HEK293T (cell line): ENCODE results near the gene ADGRA3.

ENCODE experiments used
- CTCF ChIA-PET: fragments of 350-600 bp; formaldehyde crosslinking; extraction: SDS; loops from one replicate; lab custom pipeline; 2021; ENCODE audit warnings: antibody characterized with exemption, inconsistent platforms; lab: Yijun Ruan, JAX
- POLR2A ChIA-PET: fragments of 350-600 bp; formaldehyde crosslinking; extraction: SDS; loops from one replicate; lab custom pipeline; 2020; ENCODE audit warnings: antibody characterized with exemption, inconsistent platforms; lab: Yijun Ruan, JAX
- DNase-seq: peaks from one replicate; pipeline ENCODE4 v3.0.0; 2012; ENCODE audit warnings: mixed read lengths; ENCODE audit errors: extremely low spot score
- ARNT ChIP-seq: fragments of 450-650 bp; IDR thresholded peaks from 2 replicates; pipeline ENCODE4 v1.6.1; 2017; ENCODE audit warnings: mild to moderate bottlenecking
- BHLHE40 ChIP-seq: fragments of 450-650 bp; IDR thresholded peaks from 2 replicates; pipeline ENCODE4 v1.6.1; 2016; ENCODE audit warnings: mild to moderate bottlenecking, moderate library complexity, borderline replicate concordance
- CTBP1 ChIP-seq: fragments of 450-650 bp; IDR thresholded peaks from 2 replicates; pipeline ENCODE4 v1.6.1; 2016; ENCODE audit warnings: borderline replicate concordance
- ELF4 ChIP-seq: fragments of 450-650 bp; IDR thresholded peaks from 2 replicates; pipeline ENCODE4 v1.6.1; 2017; ENCODE audit warnings: antibody characterized with exemption
- FOXA1 ChIP-seq: fragments of 450-650 bp; IDR thresholded peaks from 2 replicates; pipeline ENCODE4 v1.6.1; 2016; ENCODE audit warnings: mild to moderate bottlenecking
- FOXK2 ChIP-seq: fragments of 450-650 bp; IDR thresholded peaks from 2 replicates; pipeline ENCODE4 v1.6.1; 2016; ENCODE audit warnings: mild to moderate bottlenecking
- FOXM1 ChIP-seq: fragments of 450-650 bp; IDR thresholded peaks from 2 replicates; pipeline ENCODE4 v1.6.1; 2017; ENCODE audit warnings: mild to moderate bottlenecking, borderline replicate concordance
- HDGF ChIP-seq: fragments of 450-650 bp; IDR thresholded peaks from 2 replicates; pipeline ENCODE4 v1.6.1; 2017; ENCODE audit warnings: antibody characterized with exemption, borderline replicate concordance
- L3MBTL2 ChIP-seq: fragments of 450-650 bp; conservative IDR thresholded peaks from 2 replicates; pipeline ENCODE4 v1.6.1; 2016; ENCODE audit warnings: mild to moderate bottlenecking
- LEF1 ChIP-seq: fragments of 450-650 bp; IDR thresholded peaks from 2 replicates; pipeline ENCODE4 v1.6.1; 2017; ENCODE audit warnings: mild to moderate bottlenecking, borderline replicate concordance
- NFRKB ChIP-seq: fragments of 450-650 bp; IDR thresholded peaks from 2 replicates; pipeline ENCODE4 v1.6.1; 2016; ENCODE audit warnings: mild to moderate bottlenecking, moderate library complexity
- SP1 ChIP-seq: fragments of 450-650 bp; IDR thresholded peaks from 2 replicates; pipeline ENCODE4 v1.6.1; 2017
- SUZ12 ChIP-seq: fragments of 450-650 bp; IDR thresholded peaks from 2 replicates; pipeline ENCODE4 v1.6.1; 2016; ENCODE audit warnings: mild to moderate bottlenecking
- TARDBP ChIP-seq: fragments of 450-650 bp; IDR thresholded peaks from 2 replicates; pipeline ENCODE4 v1.6.1; 2016
- ZNF384 ChIP-seq: fragments of 450-650 bp; IDR thresholded peaks from 2 replicates; pipeline ENCODE4 v1.6.1; 2016
- TF ChIP-seq, protein P1 (sequence below): fragments of 450-650 bp; IDR thresholded peaks from 2 replicates; pipeline ENCODE4 v1.6.1; 2016

Gene ADGRA3

DNA sequence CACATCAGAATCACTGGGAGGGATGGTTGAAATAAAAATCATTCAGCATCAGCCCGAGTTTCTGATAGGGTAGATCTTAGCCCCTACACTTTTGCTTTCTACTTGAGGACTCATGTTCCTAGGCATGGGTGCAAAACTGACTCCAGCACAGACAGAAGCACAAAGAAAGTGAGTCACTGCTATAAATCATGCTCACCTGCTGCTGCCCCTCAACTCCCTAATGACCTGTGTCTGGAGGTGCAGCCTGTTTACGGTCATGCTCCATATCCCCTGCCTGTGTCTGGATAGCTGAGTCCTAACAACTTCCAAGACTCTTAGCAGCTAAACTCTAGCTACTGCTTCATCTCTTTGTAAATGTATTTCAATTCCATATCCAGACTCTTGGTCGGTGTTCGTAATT, 57.8 kb downstream of the ADGRA3 start:
- no peak for TF ChIP-seq FOXM1
- TF ChIP-seq, protein P1, sequence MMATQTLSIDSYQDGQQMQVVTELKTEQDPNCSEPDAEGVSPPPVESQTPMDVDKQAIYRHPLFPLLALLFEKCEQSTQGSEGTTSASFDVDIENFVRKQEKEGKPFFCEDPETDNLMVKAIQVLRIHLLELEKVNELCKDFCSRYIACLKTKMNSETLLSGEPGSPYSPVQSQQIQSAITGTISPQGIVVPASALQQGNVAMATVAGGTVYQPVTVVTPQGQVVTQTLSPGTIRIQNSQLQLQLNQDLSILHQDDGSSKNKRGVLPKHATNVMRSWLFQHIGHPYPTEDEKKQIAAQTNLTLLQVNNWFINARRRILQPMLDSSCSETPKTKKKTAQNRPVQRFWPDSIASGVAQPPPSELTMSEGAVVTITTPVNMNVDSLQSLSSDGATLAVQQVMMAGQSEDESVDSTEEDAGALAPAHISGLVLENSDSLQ = 0 out of 2 replicates have a peak, but pooled peaks have one; percentile 12
- CTCF ChIA-PET = interaction anchor here (0.7 kb wide), 1 partner anchor 77 kb away, joined by 4 read pairs; no protein-coding TSS in a partner anchor
- POLR2A ChIA-PET = no interaction called here
- no peak for DNase-seq

DNA sequence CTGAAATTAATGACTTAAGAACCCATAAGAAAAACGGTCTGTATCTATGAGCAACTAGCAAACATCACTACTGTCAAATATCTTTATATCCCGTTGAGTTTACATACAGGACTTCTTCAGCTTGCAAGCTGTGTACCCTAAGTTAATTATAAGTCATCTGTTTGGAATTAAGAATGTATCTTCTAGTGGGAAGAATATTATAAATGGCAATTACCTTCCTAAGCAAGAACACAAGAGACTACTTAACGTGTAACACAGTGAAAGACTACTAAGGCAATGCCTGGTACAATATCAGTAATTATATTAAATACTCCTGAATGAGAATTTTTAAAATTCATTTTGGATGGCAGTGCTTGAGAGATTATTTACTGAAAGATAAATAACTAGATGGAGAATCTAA, 58.5 kb downstream of the ADGRA3 start:
- POLR2A ChIA-PET = no interaction called here
- no peak for DNase-seq
- TF ChIP-seq ELF4 (no peak), FOXM1 (no peak)
- CTCF ChIA-PET = interaction anchor here (1.2 kb wide), 1 partner anchor 22 kb away, joined by 3 read pairs; no protein-coding TSS in a partner anchor

DNA sequence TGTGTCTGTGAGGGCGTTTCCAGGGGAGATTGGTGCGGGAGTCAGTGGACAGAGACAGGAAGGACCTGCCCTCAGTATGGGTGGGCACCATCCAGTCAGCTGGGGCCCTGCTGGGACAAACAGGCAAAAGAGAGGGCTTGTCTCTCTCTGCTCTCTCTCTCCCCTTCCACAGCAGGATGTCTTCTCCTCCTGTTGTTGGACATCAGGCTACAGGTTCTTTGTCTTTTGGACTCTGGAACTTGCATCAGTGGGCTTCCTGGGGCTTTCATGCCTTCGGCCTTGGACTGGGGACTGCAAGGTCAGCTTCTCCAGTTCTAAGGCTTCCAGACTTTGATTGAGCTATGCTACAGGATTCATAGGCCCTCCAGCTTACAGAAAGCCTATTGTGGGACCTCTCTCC, 59.6 kb downstream of the ADGRA3 start:
- DNase-seq = no peak
- TF ChIP-seq ELF4 (no peak), FOXK2 (no peak)
- ChIA-PET CTCF (interaction anchor here (1.2 kb wide), 1 partner anchor 21 kb away, joined by 3 read pairs; no protein-coding TSS in a partner anchor), POLR2A (no interaction called here)

DNA sequence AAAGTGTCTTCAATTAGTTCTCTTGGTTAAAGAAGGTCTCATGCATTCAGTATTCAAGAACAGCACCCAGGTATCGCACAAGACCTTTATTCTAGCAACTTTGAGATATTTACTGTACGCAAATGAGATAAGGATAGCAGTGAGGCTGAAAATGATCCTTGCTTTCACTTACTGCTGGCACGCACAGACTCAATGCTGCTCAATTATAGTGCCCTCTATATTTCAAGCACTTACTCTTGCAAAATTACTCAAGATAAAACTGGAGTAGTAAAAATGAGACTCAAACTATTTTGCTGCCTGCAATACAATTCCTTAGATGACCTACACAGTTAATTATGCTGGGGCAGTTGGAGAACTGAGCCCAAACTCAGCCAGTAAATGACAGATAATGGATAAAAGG, 60.9 kb downstream of the ADGRA3 start:
- POLR2A ChIA-PET = no interaction called here

DNA sequence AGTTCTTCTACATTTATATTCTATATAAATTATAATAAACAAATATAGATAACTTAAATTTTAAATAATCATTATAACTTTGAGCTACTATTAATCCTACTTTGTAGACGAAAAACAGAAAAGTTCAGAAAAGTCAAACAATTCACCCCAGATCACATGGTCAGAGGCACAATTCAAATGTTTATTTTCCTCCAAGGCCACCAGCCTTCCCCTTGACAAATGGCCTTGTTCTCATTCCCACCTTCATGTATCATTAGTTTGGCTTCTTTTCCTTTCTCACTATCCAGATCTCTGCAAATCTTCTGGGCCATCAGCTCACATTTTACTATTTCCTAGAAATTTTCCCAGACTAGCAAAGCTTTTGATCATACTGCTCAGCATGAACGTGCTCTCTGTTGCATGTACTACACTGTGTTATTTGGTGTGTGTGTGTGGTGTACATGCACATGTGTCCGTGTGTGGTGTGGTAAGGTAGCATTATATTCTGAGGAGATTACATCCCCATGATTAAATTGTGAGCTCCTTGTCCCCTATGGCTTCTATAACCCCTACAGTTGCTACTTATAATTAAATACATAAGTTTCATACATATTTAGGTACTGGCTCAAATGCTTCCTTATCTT, 61.5 kb downstream of the ADGRA3 start:
- ChIA-PET POLR2A (no interaction called here), CTCF (interaction anchor here (0.6 to 1.3 kb wide), 3 partner anchors 11 to 836 kb away, joined by 3 to 4 read pairs (median 4); no protein-coding TSS in a partner anchor)
- TF ChIP-seq HDGF = no peak
- no peak for TF ChIP-seq ELF4
- TF ChIP-seq BHLHE40 = no peak
- no peak for TF ChIP-seq FOXM1
- no peak for TF ChIP-seq L3MBTL2
- TF ChIP-seq, protein P1 = no peak
- no peak for TF ChIP-seq FOXK2
- TF ChIP-seq FOXA1 = no peak
- TF ChIP-seq TARDBP = no peak
- no peak for TF ChIP-seq NFRKB
- no peak for TF ChIP-seq ZNF384
- no peak for TF ChIP-seq LEF1
- TF ChIP-seq ARNT = no peak
- TF ChIP-seq SP1 = no peak
- TF ChIP-seq CTBP1 = no peak
- TF ChIP-seq SUZ12 = no peak
- no peak for DNase-seq

More for the DNA sequence above, 60.9 kb downstream of the ADGRA3 start:
- DNase-seq = peak; percentile 8
- CTCF ChIA-PET = interaction anchor here (1.3 kb wide), 1 partner anchor 11 kb away, joined by 4 read pairs; no protein-coding TSS in a partner anchor
- no peak for TF ChIP-seq NFRKB
- no peak for TF ChIP-seq CTBP1
- TF ChIP-seq BHLHE40 = no peak
- no peak for TF ChIP-seq FOXM1
- TF ChIP-seq, protein P1 = no peak
- no peak for TF ChIP-seq LEF1
- TF ChIP-seq ARNT = no peak
- no peak for TF ChIP-seq SP1
- TF ChIP-seq ZNF384 = no peak
- TF ChIP-seq SUZ12 = no peak
- TF ChIP-seq ELF4 = no peak

DNA sequence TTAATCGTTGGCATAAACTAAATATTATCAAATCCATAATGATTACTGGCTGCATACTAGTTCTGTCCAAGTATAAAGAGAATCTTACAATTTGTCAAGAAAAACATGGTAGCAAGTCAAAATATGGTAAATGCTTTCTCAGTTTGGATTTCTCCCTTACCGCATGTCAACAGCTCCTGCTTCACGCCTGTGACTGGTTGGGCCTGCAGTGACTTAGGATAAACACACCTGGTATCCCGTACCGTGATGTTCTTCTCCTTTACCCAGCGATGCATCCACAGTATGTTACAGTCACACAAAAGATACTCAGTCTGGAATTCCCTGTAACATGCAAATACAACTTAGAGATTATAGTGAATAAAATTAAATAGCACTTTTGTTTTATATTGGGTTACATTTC, 71.1 kb downstream of the ADGRA3 start:
- POLR2A ChIA-PET = no interaction called here

DNA sequence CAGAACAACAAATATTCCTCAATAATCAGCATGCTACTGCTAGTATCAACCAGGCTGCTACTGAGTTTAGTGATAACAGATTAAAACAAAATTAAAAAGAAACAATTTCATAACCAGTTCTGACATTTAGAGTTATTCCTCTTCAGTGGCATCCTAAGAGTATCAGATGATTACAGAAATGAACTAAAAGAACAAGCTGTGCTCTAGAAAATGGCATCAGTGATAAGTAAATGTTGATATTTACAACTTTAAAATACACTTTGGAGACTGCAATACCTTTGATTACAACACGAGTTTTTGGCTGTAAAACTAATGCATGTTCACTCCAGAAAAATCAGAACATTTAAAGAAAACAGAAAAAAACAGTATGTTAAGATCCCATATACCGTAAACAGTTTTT, 72.9 kb downstream of the ADGRA3 start:
- POLR2A ChIA-PET = no interaction called here
- DNase-seq = no peak
- CTCF ChIA-PET = interaction anchor here (1.2 kb wide), 1 partner anchor 11 kb away, joined by 4 read pairs; no protein-coding TSS in a partner anchor
- TF ChIP-seq SUZ12 = no peak
- TF ChIP-seq L3MBTL2 = no peak
- TF ChIP-seq HDGF = no peak
- TF ChIP-seq FOXK2 = no peak

More for the DNA sequence above, 71.1 kb downstream of the ADGRA3 start:
- no peak for DNase-seq
- no peak for TF ChIP-seq HDGF
- TF ChIP-seq ARNT = no peak
- TF ChIP-seq CTBP1 = no peak
- TF ChIP-seq ELF4 = no peak
- CTCF ChIA-PET = no interaction called here
